Measurements from ENCODE around the gene ZFP1.

GRCh38 chr16:75103994-75104393 lies 44.3 kb upstream of the ZFP1 start:
- TF ChIP-seq CTCF (IDR thresholded peaks at IDR 0.05), result no peak
- TF ChIP-seq EP300 (IDR thresholded peaks at IDR 0.05), result no peak
- no peak for TF ChIP-seq POLR2AphosphoS5 (IDR thresholded peaks at IDR 0.05)
